HG02943 (cell line): Measurements from ENCODE around the gene SEC14L6.
"Not testable (repeated sequence)": the region's sequence is repeated elsewhere in the genome, so short reads cannot be mapped to it uniquely, and the experiment has no call there.

Experiments
- ATAC-seq: cut with Tn5 transposase; IDR thresholded peaks from one replicate; pipeline ENCODE4 v1.9.1; 2021; ENCODE audit warnings: mild to moderate bottlenecking, low read depth, moderate library complexity; ENCODE audit not compliant: unreplicated experiment

The SEC14L6 gene

GRCh38 chr22:30568137-30568805 is 21.7 kb upstream of the SEC14L6 start:
- no peak for ATAC-seq

GRCh38 chr22:30567277-30567676 is 20.7 kb upstream of the SEC14L6 start:
- ATAC-seq: not testable (repeated sequence)

- no peak for ATAC-seq
These were observed 19.6 kb upstream of the SEC14L6 start for GRCh38 chr22:30566125-30566524.

GRCh38 chr22:30565341-30565740 is 18.8 kb upstream of the SEC14L6 start:
- ATAC-seq: no peak

- ATAC-seq: no peak
These were observed 18.2 kb upstream of the SEC14L6 start for GRCh38 chr22:30564761-30565119.

GRCh38 chr22:30564045-30564760 is 17.7 kb upstream of the SEC14L6 start:
- no peak for ATAC-seq

GRCh38 chr22:30562366-30562765 is 15.8 kb upstream of the SEC14L6 start:
- ATAC-seq: no peak

GRCh38 chr22:30561402-30562189 is 15.1 kb upstream of the SEC14L6 start:
- no peak for ATAC-seq

- not testable (repeated sequence) for ATAC-seq
These were observed 14.2 kb upstream of the SEC14L6 start for GRCh38 chr22:30560643-30561202.

- ATAC-seq: no peak
These were observed 13.3 kb upstream of the SEC14L6 start for GRCh38 chr22:30559889-30560288.

GRCh38 chr22:30557243-30557642 is 10.7 kb upstream of the SEC14L6 start:
- no peak for ATAC-seq

GRCh38 chr22:30556388-30556787 is 9.8 kb upstream of the SEC14L6 start:
- ATAC-seq: no peak

- ATAC-seq: no peak
These were observed 9.0 kb upstream of the SEC14L6 start for GRCh38 chr22:30555282-30556210.

GRCh38 chr22:30553971-30554370 is 7.4 kb upstream of the SEC14L6 start:
- no peak for ATAC-seq

GRCh38 chr22:30552719-30553118 is 6.2 kb upstream of the SEC14L6 start:
- no peak for ATAC-seq

- ATAC-seq: not testable (repeated sequence)
These were observed 5.3 kb upstream of the SEC14L6 start for GRCh38 chr22:30551813-30552212.

- no peak for ATAC-seq
These were observed 647 bp upstream of the SEC14L6 start for GRCh38 chr22:30547188-30547587.

GRCh38 chr22:30542811-30543188 is 3.7 kb downstream of the SEC14L6 start:
- no peak for ATAC-seq

- ATAC-seq: no peak
These were observed 4.4 kb downstream of the SEC14L6 start for GRCh38 chr22:30541961-30542810.
